Fibroblast of the conjunctiva (primary cell): ENCODE data around the gene BLOC1S6.

Experiments
- DNase-seq: peaks from one replicate; pipeline ENCODE4 v3.0.0-alpha.2; 2010; ENCODE audit warnings: low read depth

BLOC1S6 gene, protein sequence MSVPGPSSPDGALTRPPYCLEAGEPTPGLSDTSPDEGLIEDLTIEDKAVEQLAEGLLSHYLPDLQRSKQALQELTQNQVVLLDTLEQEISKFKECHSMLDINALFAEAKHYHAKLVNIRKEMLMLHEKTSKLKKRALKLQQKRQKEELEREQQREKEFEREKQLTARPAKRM

DNA sequence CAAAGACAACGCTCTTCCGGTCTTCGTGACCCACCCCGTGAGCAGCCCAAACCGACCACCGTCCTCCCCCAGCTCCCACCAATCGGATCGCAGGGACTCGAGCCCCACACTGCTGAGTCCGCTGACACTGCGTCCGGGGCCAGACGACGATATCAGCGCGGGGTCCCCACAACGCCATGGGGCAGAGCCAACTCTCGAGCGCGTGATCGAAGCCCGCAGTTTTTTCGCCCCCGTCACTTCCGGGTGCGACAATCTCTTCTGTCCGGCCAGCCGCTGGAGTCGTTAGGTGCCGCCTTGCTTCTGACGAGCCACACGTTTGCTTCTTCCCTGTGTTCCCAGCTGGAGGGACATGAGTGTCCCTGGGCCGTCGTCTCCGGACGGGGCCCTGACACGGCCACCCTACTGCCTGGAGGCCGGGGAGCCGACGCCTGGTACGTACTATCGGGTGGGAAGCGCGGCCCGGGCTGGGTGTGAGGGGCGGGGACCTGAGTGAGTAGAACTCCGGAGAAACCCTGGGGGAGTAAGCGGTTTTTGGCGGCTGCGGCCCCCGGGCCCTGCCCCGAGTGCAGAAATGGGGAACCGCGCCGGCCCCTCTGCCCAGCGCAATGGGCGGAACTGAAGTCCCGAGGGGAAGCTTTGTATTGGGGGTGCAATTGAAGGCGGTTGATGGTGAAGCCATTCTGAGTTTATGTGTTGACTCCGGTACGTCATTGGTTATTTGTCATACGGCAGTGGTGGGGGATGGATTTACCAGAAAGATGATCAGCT lies at the start of gene BLOC1S6:
Gene BLOC1S6 (plus strand): TSS at position 285 of the 768 bp plus-strand sequence. CDS start 65 bp downstream, at position 350.
- peak; percentile 66 for DNase-seq

DNA sequence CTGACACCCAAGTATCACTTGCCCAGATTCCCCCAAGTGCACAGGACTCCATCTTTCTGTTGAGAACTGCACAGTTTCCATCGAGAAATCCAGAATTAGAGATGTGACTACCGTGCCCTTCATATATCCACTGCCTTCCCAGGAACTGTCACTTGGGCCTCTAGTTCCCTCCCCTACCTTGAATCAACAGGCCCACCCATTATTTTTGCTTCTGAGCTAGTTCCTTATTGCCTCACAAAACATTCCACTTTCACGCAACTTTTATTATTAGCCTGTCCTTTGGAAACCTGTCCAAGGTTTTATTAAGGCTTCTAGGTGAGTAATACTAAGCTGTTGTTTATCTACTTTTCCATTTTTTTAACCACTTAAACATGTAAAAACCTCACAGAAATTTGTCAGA lies 47.5 kb upstream of the BLOC1S6 start:
- no peak for DNase-seq

DNA sequence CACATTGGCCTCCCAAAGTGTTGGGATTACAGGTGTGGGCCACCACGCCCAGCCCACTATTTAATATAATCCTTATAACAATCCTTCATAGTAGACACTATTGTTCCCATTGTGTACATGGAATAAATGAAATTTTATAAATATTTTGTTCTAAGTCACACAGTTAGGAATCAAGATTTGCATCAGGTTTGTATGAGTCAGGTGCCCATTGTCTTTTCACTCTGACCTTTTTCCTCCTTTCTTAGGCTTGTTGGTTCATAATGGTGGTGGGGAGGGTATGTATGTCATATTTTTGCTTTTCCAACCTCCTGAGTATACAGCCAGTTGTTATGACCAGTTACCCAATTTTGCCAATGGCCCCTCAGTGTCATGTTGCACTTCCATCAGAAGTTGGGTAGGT lies 46.6 kb upstream of the BLOC1S6 start:
- DNase-seq = no peak

DNA sequence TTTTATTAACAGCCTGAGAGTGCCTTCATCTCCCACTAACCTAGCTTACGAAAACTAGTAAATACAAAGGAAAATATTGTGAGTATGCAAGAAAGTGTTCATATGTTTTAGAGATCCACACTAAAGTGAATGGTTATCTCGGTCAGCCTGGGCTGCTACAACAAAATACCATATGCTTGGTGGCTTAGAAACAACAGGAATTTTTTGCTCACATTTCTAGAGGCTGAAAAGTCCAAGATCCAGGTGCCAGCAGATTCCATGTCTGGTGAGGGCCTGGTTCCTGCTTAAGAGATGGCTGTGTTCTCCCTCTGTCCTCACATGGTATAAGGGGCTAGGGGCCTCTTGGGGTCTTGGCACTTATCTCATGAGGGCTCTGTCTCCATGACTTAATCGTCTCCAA lies 44.1 kb upstream of the BLOC1S6 start:
- DNase-seq = no peak

DNA sequence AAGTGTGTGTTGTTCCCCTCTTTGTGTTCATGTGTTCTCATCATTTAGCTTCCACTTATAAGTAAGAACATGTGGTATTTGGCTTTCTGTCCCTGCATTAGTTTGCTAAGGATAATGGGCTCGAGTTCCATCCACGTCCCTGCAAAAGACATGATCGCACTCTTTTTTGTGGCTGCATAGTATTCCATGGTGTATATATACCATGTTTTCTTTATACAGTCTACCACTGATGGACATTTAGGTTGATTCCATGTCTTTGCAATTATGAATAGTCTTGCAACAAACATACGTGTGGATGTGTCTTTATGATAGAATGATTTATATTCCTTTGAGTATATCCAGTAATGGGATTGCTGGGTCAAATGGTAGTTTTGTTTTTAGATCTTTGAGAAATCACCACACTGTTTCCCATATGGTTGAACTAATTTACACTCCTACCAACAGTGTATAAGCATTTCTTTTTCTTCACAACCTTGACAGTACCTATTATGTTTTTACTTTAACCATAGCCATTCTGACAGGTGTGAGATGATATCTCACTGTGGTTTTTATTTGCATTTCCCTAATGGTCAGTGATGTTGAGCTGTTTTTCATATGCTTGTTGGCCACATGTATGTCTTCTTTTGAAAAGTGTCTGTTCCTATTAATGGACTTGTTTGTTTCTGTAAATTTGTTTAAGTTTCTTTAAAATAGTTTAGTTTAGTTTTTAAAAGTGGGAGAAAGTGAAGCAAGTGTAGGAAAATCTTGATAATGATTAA lies 42.7 kb upstream of the BLOC1S6 start:
- DNase-seq = no peak

DNA sequence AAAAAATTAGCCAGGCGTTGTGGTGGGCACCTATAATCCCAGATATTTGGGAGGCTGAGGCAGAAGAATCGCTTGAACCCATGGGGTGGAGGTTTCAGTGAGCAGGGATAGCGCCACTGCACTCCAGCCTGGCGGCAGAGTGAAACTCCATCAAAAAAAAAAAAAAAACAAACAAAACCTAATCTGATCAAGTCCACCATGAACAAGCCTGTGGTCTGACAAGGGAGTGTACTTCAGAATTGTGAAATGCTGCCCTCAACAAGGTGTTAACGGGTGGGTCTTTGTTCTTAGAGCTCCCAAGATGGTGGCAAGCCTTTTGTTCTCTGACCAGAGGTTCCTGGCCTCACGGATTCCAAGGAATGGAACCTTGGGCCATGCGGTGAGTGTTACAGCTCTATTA lies 40.4 kb upstream of the BLOC1S6 start:
- no peak for DNase-seq

DNA sequence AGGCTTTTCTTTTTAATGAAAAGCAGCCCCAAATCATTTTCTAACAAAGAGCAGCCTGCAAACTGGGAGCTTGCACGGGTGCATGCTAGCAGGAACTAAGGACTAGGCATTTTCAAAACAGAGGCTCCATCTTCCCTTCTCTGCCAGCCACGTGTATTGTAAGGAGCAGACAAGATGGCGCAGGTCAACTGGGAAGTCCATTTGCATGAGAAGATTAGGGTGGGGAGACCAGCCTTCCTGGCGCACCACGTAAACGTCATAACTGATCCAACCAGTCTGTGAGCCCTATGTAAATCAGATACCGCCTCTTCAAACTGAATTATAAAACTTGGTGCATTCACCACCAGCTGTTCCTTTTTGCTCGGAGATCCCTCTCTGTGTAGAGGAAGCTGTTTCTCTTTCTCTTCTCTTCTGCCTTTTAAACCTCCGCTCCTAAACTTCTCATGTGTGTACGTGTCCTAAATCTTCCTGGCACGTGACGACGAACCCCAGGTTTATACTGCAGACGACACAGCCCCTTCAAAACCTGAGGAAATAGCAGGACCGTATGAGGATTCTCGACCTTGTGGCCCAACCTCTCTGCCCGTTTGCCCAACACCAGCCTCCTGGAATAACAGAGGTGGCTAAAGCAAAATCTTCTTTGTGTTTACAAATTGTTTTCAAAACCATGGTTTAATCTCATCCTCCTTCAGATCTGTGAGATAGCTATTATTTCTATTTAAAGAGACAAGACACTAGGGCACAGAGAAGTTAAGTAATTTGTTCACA lies 38.2 kb upstream of the BLOC1S6 start:
- no peak for DNase-seq

DNA sequence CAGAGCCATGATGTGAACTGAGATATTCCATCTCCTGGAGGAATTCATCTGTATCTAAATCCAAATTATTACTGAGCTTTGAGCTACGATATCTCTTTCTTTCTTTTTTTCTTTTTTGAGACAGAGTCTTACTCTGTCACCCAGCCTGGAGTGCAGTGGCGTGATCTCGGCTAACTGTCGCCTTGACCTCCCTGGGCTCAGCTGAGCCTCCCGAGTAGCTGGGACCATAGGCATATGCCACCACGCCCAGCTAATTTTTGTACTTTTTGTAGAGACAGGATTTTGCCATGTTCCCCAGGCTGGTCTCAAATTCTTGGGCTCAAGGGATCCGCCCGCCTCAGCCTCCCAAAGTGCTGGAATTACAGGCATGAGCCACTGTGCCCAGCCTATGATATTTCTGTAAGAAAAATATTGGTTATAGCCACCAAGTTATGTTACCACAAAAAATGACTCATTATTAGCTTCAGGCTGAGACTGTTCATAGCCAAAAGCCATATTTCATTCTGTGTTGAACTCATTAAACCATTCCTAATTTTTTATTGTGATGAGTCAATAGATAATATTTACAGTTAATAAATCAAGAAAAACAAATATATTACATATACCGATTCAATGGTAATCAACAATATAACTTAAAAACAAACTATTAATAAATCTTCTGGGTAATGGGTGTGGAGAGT lies 37.5 kb upstream of the BLOC1S6 start:
- DNase-seq = no peak

DNA sequence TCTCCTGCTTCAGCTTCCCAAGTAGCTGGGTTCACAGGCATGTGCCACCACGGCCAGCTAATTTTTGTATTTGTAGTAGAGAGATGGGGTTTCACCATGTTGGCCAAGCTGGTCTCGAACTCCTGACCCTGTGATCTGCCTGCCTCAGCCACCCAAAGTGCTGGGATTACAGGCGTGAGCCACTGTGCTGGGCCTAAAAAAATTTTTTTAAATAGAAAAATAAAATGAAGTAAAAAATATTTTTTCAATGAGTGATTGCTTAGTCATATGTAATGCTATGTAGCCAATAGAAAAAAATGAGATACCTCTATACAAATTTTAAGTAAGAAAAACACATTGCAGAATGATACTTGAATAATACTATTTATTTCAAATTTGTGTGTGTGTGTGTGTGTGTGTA lies 36.7 kb upstream of the BLOC1S6 start:
- no peak for DNase-seq

DNA sequence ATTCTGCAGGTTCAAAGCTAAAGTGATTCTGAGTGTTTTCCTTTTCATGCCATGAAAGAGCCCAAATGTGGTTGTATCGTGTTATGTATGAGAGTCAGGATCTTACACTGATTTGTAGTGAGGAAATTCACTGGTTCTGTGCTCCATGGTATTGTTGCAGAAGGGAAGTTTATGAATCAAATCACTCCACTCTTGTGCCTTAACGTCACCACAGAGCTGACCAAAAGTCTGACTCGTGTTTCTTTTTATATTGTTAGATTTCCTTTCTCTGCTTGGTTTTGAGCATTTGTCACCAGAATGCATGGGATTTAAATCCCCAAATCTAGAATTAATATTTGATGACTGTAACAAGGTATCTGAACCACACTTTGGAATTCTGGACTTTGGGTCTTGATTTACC lies 35.5 kb upstream of the BLOC1S6 start:
- no peak for DNase-seq

DNA sequence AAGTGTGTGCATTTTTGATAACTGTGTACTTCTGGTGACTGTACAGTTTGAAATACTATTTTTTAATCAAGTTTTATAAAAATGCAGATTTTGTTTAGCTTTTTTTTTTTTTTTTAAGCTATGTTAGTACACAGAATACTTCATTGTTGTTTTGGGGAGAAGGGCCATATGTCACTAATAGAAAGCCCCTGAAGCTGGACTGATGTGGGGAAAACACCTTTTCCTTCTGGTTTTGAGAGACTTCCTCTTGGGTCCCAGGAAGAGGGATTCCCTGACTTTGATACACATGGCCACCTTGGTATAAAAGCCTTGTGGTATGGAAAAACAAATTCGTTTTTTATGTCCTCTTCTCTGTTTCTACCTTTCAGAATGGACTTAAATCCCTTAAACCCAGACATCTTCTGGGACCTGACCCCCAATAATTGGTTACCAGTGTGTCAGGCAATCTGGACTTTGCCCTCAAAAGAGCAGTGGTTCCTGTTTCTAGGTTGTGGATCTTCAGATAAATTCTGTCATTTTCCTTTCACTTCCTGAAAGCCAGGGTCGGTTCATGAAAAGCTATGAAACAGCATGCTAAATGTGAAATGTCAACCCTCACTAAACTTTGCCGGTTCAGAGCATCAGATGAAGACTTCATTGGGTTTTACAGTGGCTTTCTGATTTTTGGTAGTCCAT lies 31.1 kb upstream of the BLOC1S6 start:
- DNase-seq = no peak

DNA sequence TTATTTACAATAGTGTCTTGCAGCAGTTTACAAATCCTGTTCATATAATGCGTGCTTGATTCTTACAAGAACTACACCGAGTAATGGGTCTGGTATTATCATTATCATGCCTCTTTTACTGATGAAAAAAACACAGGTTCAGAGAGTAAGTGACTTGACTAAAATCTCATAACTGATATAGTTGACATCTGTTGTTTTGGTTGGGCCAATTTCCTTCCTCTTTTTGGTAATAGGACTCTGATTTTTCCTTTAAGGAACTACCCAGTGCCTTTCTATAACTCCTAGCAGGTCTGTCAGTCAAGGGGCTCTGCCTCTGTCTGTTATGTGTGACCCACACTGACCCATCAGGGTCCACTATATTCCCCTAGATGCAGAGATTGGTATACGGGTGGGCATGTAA lies 14.6 kb upstream of the BLOC1S6 start:
- DNase-seq = no peak

DNA sequence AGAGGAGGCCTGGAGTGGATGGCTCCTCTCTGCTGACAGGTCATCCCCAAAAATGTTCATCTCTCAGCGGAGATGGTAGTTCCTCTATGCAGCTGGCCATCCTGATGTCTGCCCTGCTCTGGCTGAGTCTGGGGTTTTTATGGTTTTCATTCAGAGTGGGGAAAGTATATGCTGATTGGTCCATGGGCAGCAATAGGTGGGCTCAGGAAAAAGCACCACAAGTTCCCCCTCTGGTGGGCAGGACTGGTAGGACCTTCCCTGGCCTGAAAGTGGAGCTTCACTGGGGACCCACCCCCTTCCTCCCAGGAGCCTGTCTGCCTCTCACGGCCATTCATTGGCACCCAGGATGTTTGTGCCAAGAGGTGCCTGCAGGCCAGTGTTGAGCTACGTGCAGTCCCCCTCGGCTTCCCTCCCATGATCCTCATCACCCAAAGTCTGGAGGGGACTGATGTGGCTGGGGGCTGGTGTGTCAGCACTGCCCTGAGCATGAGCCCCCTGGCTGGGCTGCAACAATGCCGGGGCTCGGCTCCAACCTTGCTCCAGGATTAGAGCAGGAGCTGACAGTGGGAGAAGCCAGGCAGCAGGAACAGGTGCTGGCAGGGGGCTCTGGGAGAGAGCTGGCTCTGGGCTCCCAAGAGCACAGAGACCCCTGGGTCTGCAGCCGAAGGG lies 13.1 kb upstream of the BLOC1S6 start:
- no peak for DNase-seq

DNA sequence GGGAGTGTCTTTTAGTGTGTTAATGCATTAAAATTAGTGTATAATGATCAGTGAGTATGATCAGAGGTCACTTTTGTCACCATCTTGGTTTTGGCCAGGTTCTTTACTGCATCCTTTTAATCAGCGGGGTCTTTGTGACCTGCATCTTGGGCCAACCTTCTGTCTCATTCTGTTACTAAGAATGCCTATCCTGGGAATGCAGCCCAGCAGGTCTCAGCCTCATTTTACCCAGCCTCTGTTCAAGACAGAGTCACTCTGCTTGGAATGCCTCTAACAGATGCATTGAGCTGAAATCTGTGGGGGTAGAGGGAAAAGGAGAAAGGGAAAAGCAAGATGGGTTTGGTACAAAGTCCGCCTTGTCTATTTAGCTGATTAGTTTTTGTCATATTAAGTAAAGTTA lies 5.3 kb upstream of the BLOC1S6 start:
- DNase-seq = no peak

DNA sequence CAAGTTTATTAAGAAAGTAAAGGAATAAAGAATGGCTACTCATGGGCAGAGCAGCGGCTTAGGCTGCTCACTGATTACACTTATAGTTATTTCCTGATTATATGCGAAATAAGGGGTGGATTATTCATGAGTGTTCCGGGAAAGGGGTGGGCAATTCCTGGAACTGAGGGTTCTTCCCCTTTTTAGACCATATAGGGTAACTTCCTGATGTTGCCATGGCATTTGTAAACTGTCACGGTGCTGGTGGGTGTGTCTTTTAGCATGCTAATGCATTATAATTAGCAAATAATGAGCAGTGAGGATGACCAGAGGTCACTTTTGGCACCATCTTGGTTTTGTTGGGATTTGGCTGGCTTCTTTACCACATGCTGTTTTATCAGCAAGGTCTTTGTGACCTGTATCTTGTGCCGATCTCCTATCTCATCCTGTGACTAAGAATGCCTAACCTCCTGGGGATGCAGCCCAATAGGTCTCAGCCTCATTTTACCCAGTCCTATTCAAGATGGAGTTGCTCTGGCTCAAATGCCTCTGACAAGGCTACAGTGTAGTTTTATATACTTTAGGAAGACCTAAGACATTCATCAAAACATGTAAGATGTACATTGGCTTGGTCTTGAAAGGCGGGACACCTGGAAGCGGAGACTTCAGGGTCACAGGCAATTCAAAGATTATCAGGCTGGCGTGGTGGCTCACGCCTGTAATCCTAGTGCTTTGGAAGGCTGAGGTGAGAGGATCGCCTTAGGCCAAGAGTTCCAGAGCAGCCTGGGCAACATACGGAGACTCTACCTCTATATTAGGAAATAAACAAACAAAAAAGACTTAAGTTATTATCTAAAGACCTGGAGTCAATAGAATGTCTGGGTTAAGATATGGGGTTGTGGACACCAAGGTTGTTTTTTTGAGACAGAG lies 3.2 kb upstream of the BLOC1S6 start:
- no peak for DNase-seq

DNA sequence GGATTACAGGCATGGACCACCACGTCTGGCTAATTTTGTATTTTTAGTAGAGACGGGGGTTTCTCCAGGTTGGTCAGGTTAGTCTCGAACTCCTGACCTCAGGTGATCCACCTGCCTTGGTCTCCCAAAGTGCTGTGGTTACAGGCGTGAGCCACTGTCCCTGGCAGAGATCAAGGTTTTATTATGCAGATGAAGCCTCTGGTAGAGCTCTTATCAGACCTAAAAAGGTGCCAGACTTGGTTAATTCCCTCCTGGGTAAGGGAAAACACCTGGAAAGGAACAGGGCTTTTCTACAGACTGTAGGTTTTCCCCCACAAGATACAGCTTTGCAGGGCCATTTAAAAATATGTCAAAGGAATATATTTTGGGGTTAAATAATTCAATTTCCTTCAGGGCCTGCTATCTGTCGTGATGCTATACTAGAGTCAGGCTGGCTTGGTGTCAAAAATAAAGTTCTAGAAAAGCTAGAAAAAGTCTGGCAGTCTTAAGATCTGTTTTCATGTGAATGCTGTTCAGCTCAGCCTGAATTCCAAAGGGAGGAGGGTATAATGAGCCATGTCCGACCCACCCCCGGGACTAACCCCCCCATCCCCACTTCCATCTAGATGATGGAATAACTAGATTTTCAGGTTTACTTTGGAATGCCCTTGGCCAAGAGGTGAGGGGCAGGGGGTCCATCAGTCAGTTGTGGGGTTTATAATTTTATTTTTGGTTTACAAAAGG lies 1.9 kb upstream of the BLOC1S6 start:
- no peak for DNase-seq

DNA sequence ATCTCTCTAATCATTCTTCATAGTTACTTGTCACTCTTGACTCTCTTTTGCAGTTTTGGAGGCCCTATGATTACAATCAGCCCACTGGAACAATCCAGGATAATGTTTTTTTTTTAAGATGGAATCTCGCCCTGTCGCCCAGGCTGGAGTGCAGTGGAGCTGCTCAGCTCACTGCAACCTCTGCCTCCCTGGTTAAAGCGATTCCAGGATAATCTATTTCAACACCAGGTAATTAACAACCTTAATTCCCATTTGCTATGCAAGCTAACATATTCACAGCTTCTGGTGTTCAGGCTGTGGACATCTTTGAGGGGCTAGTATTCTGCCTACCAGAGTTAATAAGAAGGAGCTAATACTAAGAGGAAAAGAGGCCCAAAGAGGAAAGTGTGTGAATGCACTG lies 1.1 kb upstream of the BLOC1S6 start:
- DNase-seq = no peak

DNA sequence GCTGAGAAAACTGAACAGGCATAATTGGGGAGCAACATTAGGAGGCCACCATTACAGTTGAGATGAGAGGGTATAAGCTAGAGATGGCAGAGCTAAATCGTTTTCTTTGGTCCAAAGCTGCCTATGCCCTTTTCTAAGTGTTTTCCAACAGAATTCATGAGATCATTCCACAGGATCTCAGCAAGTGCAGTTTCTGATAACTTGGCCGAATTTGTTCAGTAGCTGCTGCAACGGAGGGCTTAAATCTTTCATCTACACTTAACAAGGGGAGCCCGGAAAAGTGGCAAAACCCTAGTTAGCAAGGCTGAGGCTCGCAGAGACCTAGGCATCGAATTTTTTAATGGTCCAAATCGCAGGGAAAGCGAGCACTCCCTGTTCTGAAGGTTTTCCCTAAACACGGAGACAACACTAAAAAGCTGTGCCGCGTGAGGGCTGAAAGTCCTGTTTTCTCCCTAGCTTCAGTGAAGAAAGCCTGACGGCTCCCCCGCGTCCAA lies 531 bp upstream of the BLOC1S6 start:
- DNase-seq = no peak

DNA sequence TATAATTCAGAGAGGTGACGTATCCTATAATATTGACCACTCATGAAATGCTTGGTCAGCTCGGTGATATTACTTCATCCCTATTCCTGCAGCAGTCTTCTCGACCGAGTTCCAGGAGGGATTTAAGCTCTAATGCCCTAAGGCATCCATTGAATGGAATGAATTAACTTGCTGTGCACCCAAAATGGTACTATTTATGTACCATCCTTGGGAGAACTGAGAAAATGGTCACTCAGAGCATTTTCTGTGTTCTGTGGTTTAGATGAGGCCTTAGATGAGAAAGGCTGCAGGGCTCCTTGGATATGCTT lies 638 bp downstream of the BLOC1S6 start:
- DNase-seq = no peak
